HG02884 (cell line): ENCODE data around the gene ZNF598.
"Not testable (repeated sequence)": the region's sequence is repeated elsewhere in the genome, so short reads cannot be mapped to it uniquely, and the experiment has no call there.

Source experiments
- ATAC-seq: cut with Tn5 transposase; IDR thresholded peaks from one replicate; pipeline ENCODE4 v1.9.1; 2021; ENCODE audit warnings: mild to moderate bottlenecking, moderate library complexity; ENCODE audit not compliant: unreplicated experiment

Gene ZNF598

DNA sequence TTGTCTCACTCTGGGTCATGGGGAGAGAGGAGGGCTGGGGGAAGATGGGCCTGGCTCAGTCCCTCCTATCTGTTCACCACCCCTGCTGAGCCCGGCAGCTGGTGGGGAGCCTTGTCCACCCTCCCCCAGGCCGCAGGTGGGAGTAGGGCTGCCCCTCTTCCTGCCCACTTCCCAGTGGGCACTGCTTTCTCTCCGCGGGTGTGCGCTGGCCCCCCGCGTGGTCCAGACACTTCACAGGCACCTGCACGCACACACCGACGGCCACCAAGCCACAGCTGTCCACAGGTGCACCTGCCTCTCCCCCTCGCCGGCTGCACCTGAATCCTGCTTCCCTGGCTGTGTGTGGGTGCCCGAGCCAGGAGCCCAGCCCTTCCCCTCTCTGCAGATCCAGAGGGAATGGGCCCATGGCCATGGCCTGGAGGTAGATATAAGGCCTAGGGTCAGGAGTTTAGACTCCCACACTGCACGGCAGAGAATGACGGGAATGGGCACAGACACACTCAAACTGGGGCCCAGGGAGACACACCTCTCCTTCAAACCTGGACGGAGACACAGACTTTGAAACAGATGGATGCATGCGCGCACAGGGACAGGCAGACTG lies 19.1 kb upstream of the ZNF598 start:
- no peak for ATAC-seq

DNA sequence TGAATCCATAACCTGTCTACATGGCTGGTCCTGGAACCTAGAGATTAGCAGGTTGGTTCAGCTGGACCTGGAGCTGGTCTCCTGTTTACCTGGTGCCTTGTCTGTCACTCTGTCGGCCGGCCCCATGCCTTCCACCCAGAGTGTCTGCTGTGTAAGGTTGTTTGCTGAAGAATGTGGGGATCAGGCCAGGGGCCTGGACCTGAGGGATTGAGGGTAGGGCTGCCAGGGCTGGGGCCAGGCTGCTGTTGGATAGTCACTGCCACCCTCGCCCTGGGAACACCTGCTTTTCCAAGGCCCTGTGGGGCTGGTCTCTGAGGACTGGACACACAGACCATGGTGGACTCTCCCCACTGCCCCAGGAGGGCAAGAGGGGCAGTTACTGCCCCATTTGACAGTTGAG lies 18.5 kb upstream of the ZNF598 start:
- no peak for ATAC-seq

DNA sequence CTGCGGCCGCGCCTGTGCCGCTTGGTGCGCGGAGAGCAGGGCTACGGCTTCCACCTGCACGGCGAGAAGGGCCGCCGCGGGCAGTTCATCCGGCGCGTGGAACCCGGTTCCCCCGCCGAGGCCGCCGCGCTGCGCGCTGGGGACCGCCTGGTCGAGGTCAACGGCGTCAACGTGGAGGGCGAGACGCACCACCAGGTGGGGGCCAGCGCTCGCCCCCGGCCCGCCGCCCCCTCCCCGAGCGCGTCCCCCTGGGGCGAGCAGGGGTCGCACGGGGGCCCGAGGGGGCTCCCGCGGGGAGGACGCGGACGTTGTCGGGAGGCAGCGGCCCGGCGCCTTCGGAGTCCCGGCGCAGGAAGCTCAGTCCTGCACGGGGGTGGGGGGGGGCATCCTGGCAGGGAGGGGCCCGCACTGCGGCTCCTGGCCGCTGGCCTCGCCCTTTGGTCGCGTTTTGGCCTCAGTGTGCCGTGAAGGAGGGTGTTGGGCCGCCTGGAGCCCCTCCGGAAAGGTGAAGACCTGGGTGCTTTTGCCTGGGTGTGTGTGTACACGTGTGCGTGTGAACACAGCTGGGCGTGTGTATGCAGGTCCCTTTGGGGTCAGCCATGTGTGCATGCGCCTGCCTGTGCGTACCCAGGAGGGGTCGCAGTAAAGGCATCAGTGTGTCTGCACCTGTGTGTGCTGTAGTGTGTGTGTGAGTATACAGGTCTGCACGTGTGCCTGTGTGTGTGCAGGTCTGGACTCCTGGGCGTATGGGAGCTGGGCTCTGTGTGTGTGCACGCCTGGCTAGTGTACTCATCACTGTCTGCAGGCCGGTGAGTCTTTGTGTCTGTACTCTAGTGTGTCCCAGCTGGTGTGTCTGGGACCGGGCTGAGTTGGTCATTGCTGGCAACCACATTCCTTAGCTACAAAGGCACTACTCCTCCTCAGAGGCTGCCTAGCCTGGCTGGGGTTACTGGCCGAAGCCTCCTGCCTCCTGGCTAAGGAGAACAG lies 17.7 kb upstream of the ZNF598 start:
- ATAC-seq = no peak

GRCh38 chr16:2026461-2027023 lies 16.9 kb upstream of the ZNF598 start, which contains the start of gene NHERF2:
Gene NHERF2 (plus strand): TSS chr16:2026902. CDS start chr16:2027006, 104 bp downstream.
- no peak for ATAC-seq

DNA sequence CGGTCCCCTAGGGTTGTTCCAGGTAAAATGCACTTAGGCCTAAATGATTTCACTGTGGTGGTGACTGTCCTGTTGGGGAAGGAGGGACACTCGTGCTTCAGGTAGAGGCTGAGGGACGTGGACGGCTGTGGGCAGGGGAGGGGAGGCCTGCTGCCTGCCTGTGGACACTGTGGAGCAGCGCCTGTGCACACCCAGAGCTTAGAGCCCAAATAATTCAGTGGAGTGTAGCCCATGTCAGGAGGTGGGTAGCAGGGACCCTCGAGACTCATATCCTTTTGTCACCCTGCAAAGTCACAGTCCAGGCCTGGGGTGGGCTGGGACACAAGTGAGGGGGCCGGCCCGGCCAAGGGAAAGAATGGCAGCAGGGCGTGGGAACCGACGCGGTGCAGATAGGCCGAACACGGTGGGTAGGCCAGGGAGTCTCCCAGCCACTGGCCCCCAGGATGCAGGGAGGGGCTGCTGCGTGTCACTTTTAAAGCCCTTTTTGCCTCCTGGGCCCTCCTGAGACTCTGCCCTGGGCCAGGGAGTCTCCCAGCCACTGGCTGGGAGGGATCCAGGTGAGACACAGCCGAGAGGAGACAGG lies 16.3 kb upstream of the ZNF598 start:
- ATAC-seq = no peak

DNA sequence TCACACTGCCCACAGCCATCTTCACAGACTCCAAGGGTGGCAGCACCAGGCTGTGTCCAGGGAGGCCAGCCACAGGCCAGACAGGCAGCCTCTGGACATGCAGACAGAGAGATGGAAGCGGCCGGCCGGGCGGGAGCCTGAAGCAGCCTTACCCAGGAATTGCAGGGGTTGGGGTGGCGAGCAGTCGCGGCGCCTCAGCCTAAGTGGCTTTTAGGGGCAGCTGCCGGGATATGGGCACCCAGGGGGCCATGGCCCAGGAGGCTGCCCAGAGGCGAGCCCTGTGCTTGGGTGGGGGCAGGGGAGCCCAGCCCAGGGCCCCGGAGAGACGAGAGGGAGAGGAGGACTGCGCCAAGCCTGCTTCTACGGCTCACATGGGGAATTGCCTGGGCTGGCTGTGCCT lies 15.6 kb upstream of the ZNF598 start:
- no peak for ATAC-seq

DNA sequence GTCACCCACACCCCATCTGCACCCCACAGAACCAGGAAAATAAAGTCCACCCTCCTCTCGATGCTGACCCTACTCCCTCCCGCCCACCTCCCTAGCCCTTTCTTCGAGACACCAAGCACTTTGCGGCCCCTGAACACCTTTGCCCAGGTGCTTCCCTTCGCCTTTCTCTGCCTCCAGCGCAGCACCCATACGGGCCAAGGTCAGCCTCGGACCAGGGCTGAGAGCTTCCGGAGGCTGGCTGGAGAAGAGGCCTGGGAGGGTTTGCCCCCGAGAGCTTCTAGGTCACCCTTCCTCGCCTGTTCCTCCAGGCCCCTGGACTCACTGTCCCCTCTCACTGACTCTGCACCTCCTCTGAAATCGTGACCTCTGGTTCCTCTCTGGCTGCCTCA lies 14.4 kb upstream of the ZNF598 start:
- no peak for ATAC-seq

DNA sequence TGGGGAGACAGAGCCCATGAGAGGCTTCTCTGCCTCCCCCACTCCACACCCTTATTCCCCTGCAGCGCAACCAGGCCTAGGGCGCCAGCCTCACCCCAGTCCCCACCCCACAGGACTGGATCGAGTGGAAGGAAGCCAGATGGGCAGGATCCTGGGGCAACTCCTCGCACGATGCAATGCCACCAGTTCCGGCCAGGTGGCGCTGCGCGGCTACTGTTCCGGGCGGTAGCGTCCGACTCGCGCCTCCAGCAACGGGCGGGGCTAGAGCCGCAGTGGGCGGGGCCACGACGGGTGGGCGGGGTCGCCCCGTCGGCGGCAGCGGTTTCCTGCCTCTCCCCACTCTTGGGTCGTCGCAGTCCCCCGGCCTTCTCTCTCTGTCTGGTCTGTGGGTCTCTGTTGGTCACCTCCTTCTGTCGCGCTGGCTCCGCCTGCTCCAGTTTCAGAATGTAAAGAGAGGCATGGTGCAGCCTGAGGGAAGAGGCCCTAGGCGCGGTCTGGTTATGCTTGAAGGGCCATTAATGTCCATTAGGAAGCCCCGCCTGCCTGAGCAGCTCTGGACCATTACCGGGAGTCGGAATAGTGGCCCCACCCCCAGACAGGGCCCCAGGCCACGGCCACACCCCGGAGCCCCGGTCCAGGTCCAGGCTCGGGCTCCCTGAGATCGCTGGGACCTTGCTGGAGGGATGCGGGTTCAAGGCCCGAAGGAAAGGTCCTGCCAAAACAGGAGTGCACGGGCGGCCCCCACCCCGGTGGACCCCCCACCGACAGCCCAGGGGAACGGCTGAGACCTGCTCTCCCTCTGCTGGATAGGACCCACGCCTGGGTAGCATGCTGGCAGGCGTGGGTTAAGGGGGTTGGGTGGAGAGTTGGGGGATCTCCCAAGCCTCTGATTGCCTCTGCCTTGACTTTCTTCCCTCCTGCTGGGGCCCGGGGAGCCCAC lies 13.7 kb upstream of the ZNF598 start:
- ATAC-seq = peak; percentile 42

DNA sequence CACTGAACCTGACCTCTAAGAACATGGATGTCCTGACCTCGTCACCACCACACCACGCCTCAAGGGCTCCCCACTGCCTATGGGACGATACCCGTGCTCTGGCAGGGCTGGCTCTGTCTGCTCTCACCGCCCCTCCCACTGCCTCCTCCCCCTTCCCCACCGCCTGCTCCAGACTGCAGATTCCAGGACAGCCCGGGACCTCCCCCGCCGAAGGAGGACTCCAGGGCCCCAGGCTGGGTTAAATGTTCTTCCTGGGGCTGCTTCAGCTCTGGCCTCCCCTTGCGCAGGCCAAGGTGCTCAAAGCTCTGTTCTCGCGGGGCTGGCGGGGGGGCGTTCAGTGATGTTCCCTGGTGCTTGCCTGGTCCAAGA lies 13.1 kb upstream of the ZNF598 start:
- no peak for ATAC-seq

GRCh38 chr16:2019921-2020831 lies 10.6 kb upstream of the ZNF598 start:
- ATAC-seq = no peak

- no peak for ATAC-seq
Observed at GRCh38 chr16:2019518-2019920, 9.9 kb upstream of the ZNF598 start, which contains the start of gene NPW. Gene NPW (plus strand): TSS chr16:2019785.

- no peak for ATAC-seq
Observed at GRCh38 chr16:2016407-2016922, 6.8 kb upstream of the ZNF598 start.

DNA sequence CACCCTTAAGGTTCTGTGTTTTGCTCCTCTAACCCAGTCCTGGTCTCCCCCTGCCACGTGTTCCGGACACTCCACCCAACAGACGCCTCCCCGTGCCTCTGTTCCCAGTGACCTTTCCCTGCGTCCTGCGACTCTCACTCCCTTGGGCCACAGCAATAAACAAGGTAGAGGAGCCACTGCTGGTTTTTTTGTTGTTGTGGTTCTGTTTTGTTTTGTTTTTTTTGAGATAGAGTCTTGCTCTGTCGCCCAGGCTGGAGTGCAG lies 6.3 kb upstream of the ZNF598 start:
- no peak for ATAC-seq

DNA sequence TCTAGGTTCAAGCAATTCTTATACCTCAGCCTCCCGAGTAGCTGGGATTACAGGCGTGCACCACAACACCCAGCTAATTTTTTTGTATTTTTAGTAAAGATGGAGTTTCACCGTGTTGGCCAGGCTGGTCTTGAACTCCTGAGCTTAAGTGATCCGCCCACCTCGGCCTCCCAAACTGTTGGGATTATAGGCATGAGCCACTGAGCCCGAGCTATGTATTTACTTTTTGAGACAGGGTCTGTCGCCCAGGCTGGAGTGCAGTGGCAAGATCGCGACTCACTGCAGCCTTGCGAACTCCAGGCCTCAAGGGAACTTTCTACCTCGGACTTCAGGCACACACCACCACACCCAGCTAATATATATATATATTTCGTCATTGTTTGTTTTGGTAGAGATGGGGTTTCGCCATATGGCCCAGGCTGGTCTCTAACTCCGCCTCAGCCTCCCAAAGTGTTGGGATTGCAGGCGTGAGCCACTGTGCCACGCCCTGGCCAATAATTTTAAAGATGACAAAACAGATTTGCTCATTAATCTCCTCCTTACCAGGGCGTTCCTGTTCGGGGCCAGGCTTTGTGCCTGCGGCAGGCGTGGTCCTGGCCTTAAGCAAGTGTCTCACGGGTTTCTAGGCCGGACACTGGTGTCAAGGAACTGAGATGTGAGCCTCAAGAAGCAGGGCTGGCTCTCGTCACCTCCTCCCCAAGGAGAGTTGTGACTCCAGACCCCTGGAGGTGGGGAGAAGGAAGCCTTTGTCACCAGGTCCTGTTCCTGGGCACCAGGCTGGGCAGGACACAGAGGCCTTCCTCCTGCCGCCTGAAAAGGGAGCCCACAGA lies 5.7 kb upstream of the ZNF598 start:
- no peak for ATAC-seq

DNA sequence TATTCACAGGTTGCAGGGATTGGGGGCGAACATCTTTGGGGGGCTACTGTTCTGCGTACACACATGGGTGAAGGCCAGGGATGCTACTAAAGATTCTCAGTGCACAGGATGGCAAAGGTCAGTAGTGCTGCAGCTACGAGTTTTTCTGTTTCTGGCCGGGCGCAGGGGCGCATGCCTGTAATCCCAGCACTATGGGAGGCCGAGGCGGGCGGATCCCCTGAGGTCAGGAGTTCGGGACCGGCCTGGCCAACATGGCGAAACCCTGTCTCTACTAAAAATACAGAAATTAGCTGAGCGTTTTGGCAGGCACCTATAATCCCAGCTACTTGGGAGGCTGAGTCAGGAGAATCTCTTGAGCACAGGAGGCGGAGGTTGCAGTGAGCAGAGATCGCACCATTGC lies 3.9 kb upstream of the ZNF598 start:
- no peak for ATAC-seq

GRCh38 chr16:2011726-2012125 lies 2.1 kb upstream of the ZNF598 start:
- not testable (repeated sequence) for ATAC-seq

- ATAC-seq = peak; percentile 27
Observed at GRCh38 chr16:2009164-2009711, 383 bp downstream of the ZNF598 start.

- no peak for ATAC-seq
Observed at GRCh38 chr16:2008631-2009163, 924 bp downstream of the ZNF598 start.
